Activated CD4-positive, CD25-positive, alpha-beta regulatory T cell (primary cell): ENCODE data around the gene UNC13C.

Source experiments
- DNase-seq, 4 experiments: peaks; one replicate each; lab custom pipeline; 2025; lab: John Stamatoyannopoulos, UW

UNC13C gene

GRCh38 chr15:54568381-54568780, 590.1 kb downstream of the UNC13C start:
- DNase-seq: no peak

DNA sequence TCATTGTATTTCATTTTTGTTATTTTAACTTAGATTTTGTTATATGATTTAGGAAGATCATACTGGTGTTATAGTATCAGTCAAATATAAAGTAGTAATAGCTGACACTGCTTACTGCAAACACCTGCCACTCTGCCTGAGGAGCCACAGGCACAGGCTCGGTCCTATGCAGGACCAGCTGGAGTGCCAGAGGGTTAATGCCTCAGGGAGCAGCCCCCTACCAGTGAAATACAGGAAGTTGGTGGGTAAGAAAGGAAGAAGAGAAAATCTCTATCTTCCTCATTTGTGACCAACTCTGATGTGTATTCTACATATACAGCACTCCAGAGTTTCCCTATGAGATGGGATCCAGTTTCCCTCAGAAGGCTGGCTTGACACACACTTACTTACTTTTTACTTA, 593.3 kb downstream of the UNC13C start:
- no peak for DNase-seq

DNA sequence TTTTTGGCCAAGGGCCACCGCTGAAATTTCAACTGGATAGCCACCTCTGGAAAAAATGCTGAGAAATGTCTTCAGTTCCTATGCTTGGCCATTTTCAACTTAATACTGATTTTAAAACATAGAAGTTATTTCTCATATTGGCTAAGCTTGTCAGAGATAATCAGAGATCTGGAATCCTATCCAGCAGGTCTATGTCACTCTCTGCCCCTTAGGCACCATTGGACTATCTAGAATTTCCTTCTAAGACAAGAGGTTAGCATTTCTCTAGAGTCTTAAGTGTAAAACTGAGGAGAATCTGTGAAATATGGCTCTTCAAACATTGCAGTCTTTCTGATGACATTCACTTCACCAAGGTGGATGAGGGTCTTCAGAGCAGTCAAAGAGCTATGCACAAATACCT, 597.3 kb downstream of the UNC13C start:
- DNase-seq: no peak

DNA sequence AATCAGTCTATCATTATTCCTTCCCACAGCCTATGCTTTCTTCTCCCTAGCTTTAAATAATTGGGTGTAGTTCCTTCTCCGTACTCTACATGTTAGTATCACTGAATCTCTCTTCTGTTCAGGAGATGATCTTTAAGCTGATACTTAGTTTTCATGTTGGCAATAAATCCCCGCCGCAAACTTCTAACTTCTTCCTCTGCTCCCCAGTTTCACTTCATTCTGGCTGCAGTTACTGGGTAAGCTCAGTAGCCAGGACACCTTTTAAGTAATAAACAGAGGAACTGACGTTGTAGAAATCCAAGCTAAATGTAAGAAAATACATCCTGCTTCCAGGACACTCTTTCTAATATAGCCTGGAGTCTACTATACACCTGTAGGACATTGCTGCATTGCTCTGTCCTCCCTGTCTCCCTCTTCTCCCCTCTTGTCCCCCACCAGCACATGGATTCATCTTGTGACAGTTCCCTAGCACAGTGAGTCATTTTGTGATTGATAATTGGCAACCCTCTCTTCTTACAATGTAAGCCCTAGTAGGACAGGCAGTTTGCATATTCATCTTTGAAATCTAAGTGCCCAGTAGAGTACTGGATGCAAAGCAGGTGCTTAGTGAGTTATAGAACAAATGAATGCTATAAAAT, 598.2 kb downstream of the UNC13C start:
- DNase-seq: no peak

GRCh38 chr15:54577476-54578250, 599.4 kb downstream of the UNC13C start:
- DNase-seq: no peak

- no peak for DNase-seq
These were observed 601.6 kb downstream of the UNC13C start for GRCh38 chr15:54579855-54580254.

GRCh38 chr15:54580643-54581042, 602.4 kb downstream of the UNC13C start:
- no peak for DNase-seq

GRCh38 chr15:54582863-54583643, 604.8 kb downstream of the UNC13C start:
- DNase-seq: no peak

DNA sequence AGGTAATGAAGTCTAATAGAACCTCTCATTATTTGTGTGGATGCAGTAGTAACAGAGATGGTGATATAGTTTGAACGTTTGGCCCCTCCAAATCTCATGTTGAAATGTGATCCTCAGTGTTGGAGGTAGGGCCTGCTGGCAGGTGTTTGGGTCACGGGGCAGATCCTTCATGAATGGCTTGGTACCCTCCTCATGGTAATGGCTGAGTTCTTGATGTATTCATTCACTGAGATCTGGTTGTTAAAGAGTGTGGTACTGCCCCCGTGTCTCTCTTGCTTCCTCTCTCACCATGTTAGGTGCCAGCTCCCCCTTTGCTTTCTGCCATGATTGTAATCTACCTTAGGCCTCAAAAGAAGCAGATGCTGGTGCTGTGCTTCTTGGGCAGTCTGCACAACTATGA, 606.8 kb downstream of the UNC13C start:
- no peak for DNase-seq

DNA sequence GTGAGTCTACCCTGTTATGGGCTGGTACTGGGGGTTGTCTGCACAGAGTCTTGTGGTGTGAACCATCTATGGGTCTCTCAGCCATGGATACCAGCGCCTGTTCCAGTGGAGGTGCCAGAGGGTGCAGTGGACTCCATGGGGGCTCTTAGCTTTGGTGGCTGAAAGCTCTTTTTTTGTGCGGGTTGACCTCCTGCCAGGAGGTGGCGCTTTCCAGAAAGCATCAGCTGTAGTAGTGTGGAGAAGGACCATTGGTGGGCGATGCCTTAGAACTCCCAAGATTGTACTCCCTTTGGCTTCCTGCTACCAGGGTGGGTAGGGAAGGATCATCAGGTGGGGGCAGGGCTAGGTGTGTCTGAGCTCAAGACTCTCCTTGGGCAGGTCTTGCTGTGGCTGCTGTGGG, 615.9 kb downstream of the UNC13C start:
- DNase-seq: no peak

GRCh38 chr15:54599386-54599785, 621.1 kb downstream of the UNC13C start:
- no peak for DNase-seq

GRCh38 chr15:54605043-54605442, 626.8 kb downstream of the UNC13C start:
- no peak for DNase-seq

DNA sequence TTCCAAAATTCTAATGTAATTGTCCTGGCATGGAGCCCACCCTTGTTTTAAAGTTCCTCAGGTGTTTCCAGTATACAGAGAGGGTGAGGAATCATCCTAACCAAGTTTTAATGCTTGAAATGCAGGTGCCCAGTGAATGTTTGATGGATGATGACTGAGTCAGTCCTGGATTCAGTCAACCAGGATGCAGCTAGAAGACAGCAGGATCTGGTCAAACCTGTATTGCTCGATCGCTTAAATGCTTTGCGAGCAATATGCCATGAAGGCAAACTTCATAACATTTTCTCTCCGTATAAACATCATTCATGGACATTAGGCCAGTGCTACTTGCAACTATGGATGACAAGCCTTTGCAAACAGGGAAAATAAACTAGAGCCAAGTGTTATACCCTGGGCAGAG, 627.3 kb downstream of the UNC13C start:
- DNase-seq: no peak

- no peak for DNase-seq
These were observed 630.9 kb downstream of the UNC13C start for GRCh38 chr15:54608876-54609835.

DNA sequence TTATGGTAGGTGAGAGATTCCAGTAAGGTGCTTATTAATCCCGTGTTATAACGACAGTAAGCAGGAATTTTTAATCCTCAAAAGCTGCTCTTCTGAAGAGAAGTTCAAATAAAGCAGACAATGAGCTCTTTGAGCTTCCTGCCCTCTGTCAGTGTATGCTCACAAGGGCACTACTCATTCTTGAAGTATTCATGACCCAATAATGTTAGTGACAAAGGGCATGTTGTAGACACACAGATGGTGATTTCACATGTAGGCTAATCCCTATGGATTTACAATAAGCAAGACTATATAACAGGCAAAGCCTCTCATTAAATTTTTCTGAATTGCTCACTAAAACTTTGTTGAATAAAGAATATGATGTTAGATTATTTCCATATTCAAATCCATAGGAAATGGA, 639.9 kb downstream of the UNC13C start:
- DNase-seq: no peak

GRCh38 chr15:54619180-54619579, 640.9 kb downstream of the UNC13C start:
- no peak for DNase-seq

- no peak for DNase-seq
These were observed 642.7 kb downstream of the UNC13C start for GRCh38 chr15:54620916-54621315.

DNA sequence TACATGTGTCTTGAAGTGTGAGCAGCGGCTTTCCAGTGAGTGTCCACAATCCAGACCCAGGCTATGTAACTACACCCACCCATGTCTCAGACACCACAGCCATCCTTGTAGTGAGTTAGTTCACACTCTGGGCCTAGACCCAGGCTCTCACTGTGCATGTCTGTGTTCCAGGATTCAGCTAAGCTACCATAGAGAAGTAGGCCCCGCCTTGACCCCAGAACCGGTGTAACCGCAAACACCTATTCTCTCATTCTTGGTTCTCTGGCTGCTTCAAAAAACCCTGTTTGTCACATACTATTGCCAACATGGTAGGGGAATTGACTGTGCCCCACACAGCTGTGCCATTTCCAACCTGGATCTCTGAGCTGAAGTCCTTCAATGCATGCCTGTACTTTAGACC, 657.9 kb downstream of the UNC13C start:
- DNase-seq: no peak

DNA sequence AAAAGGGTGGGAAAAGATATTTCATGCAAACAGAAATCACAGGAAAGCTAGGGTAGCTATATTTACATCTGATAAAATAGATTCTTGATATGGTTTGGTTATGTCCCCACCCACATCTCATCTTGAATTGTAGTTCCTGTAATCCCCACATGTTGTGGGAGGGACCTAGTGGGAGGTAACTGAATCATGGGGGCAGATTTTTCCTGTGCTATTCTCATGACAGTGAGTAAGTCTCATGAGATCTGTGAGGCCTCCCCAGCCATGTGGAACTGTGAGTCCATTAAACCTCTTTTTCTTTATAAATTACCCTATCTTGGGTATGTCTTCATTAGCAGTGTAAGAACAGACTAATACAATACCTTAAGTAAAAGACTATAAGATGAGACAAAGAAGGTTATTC, 660.4 kb downstream of the UNC13C start:
- DNase-seq: no peak

GRCh38 chr15:54640873-54641272, 662.6 kb downstream of the UNC13C start:
- no peak for DNase-seq

DNA sequence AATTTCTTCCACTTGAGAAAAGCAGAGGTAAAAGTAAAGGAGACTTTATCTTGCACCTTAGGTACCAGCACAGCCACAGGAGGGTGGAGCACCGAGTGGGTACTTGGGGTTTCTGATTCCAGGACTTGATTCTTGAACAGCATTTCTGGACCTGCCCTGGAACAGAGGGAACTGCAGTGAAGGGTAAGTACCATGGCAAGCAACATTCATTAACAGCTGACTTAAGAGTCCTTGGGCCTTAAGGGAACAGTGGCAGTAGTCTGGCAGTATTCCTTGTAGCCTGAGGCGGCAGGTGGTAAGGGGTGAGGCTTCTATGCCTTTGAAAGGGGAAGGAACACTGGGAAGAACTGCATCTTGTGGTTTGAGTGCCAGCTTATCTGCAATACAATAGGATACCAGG, 666.6 kb downstream of the UNC13C start:
- no peak for DNase-seq

- DNase-seq: no peak
These were observed 681.4 kb downstream of the UNC13C start for GRCh38 chr15:54659646-54660045.
